HL-60 (cell line): ENCODE results near the gene PSMC5.

Experiments
- DNase-seq, 2 experiments: peaks; one replicate each; pipeline ENCODE4 v3.0.0-alpha.2; 2010 to 2020; ENCODE audit warnings: low read depth in 1 of 2, low spot score in 1 of 2
- H3K27ac ChIP-seq: fragments of 250-450 bp; sonication (Bioruptor Pico); replicated peaks from 2 replicates; pipeline ENCODE4 v1.5.1; 2020; ENCODE audit warnings: mild to moderate bottlenecking, moderate library complexity
- H3K27me3 ChIP-seq: fragments of 250-450 bp; sonication (Bioruptor Pico); 2 replicates; pipeline ENCODE4 v1.5.1; 2021; ENCODE audit warnings: mild to moderate bottlenecking, moderate library complexity; ENCODE audit not compliant: insufficient read depth, poor library complexity, severe bottlenecking
- H3K4me3 ChIP-seq: replicated peaks from 2 replicates; pipeline ENCODE4 v1.5.1; 2011; ENCODE audit warnings: mild to moderate bottlenecking, control low read depth, low read length; ENCODE audit not compliant: insufficient read depth
- GABPA ChIP-seq: IDR thresholded peaks from 2 replicates; pipeline ENCODE4 v1.6.1; 2012; ENCODE audit warnings: low read depth
- POLR2AphosphoS5 ChIP-seq: IDR thresholded peaks from 2 replicates; pipeline ENCODE4 v1.6.1; 2012; ENCODE audit warnings: low read depth
- SPI1 ChIP-seq: IDR thresholded peaks from 2 replicates; pipeline ENCODE4 v1.6.1; 2012; ENCODE audit warnings: low read depth, mild to moderate bottlenecking, borderline replicate concordance
- TF ChIP-seq, protein P1 (sequence below): IDR thresholded peaks from one replicate; pipeline ENCODE4 v1.5.1; 2011; ENCODE audit warnings: low read length, control low read depth, inconsistent platforms; ENCODE audit not compliant: insufficient read depth
- TF ChIP-seq, protein P2 (sequence below): IDR thresholded peaks from 2 replicates; pipeline ENCODE4 v1.6.1; 2012; ENCODE audit warnings: low read depth; ENCODE audit not compliant: insufficient replicate concordance

Gene PSMC5

DNA sequence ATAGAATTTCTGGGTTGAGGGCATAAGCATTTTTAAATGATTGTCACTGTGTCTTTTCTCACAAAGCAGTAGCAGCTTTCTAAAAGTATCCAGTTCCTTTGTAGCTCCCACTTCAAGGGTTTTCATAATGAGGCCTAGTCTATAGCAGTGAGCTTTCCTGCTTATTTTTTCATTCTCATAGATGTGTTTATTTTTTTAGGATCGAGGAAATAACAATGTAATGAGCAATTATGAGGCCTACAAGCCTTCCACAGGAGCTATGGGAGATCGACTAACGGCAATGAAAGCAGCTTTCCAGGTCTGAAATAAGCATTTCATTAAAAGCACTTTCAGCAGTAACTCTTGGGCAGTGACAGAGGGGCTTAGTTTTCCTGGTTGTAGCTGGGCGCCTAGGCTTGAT is 10.6 kb upstream of the PSMC5 start:
- H3K27ac ChIP-seq: no peak overlapping the region
- TF ChIP-seq, protein P1, sequence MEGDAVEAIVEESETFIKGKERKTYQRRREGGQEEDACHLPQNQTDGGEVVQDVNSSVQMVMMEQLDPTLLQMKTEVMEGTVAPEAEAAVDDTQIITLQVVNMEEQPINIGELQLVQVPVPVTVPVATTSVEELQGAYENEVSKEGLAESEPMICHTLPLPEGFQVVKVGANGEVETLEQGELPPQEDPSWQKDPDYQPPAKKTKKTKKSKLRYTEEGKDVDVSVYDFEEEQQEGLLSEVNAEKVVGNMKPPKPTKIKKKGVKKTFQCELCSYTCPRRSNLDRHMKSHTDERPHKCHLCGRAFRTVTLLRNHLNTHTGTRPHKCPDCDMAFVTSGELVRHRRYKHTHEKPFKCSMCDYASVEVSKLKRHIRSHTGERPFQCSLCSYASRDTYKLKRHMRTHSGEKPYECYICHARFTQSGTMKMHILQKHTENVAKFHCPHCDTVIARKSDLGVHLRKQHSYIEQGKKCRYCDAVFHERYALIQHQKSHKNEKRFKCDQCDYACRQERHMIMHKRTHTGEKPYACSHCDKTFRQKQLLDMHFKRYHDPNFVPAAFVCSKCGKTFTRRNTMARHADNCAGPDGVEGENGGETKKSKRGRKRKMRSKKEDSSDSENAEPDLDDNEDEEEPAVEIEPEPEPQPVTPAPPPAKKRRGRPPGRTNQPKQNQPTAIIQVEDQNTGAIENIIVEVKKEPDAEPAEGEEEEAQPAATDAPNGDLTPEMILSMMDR: no peak
- TF ChIP-seq GABPA (no peak), POLR2AphosphoS5 (no peak), SPI1 (no peak)
- TF ChIP-seq, protein P2, sequence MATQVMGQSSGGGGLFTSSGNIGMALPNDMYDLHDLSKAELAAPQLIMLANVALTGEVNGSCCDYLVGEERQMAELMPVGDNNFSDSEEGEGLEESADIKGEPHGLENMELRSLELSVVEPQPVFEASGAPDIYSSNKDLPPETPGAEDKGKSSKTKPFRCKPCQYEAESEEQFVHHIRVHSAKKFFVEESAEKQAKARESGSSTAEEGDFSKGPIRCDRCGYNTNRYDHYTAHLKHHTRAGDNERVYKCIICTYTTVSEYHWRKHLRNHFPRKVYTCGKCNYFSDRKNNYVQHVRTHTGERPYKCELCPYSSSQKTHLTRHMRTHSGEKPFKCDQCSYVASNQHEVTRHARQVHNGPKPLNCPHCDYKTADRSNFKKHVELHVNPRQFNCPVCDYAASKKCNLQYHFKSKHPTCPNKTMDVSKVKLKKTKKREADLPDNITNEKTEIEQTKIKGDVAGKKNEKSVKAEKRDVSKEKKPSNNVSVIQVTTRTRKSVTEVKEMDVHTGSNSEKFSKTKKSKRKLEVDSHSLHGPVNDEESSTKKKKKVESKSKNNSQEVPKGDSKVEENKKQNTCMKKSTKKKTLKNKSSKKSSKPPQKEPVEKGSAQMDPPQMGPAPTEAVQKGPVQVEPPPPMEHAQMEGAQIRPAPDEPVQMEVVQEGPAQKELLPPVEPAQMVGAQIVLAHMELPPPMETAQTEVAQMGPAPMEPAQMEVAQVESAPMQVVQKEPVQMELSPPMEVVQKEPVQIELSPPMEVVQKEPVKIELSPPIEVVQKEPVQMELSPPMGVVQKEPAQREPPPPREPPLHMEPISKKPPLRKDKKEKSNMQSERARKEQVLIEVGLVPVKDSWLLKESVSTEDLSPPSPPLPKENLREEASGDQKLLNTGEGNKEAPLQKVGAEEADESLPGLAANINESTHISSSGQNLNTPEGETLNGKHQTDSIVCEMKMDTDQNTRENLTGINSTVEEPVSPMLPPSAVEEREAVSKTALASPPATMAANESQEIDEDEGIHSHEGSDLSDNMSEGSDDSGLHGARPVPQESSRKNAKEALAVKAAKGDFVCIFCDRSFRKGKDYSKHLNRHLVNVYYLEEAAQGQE: no peak
- H3K4me3 ChIP-seq: no peak overlapping the region
- DNase-seq: no peak
- H3K27me3 ChIP-seq: no peaks in the 10 kb centered on the region

- Histone ChIP-seq H3K4me3 (no peak overlapping the region), H3K27me3 (no peaks in the 10 kb centered on the region), H3K27ac (no peak overlapping the region)
- TF ChIP-seq SPI1 (no peak), POLR2AphosphoS5 (no peak), GABPA (no peak)
- TF ChIP-seq, protein P1: no peak
- TF ChIP-seq, protein P2: no peak
- no peak for DNase-seq
Measured at GRCh38 chr17:63817736-63818385, 9.4 kb upstream of the PSMC5 start.

GRCh38 chr17:63819131-63819530 is 8.1 kb upstream of the PSMC5 start:
- Histone ChIP-seq H3K4me3 (no peak overlapping the region), H3K27ac (peak overlapping the region; percentile 24; the same call in 1 of the 2 replicates), H3K27me3 (no peaks in the 10 kb centered on the region)
- TF ChIP-seq, protein P1: no peak
- TF ChIP-seq POLR2AphosphoS5: no peak
- TF ChIP-seq, protein P2: no peak
- TF ChIP-seq GABPA: no peak
- TF ChIP-seq SPI1: no peak
- DNase-seq: no peak
